Measurements from ENCODE around the gene LPGAT1.

The LPGAT1 gene

GRCh38 chr1:211749251-211749650 lies 81.3 kb downstream of the LPGAT1 start:
- Histone ChIP-seq H3K4me3 (ENCODE audit: low read depth in 1 of 2, low read length in 2 of 2) (no peak overlapping the region), H3K4me1 (ENCODE audit: control insufficient read depth in 1 of 2, insufficient read depth in 2 of 2, low read length in 2 of 2) (no peaks in the 10 kb centered on the region), H3K9me3 (ENCODE audit: control insufficient read depth in 1 of 2, low read length in 2 of 2) (no peaks in the 10 kb centered on the region), H3K36me3 (ENCODE audit: control insufficient read depth in 1 of 2, insufficient read depth in 2 of 2, low read length in 2 of 2) (peaks cover 11 to 30% of the 10 kb centered on the region in 2 donors), H3K9ac (ENCODE audit: low read depth in 1 of 2, low read length in 2 of 2) (no peak overlapping the region), H3K27ac (ENCODE audit: low read depth, low read length) (no peak overlapping the region), H3K27me3 (ENCODE audit: control insufficient read depth in 1 of 2, insufficient read depth in 2 of 2, low read length in 2 of 2) (no peaks in the 10 kb centered on the region)

DNA sequence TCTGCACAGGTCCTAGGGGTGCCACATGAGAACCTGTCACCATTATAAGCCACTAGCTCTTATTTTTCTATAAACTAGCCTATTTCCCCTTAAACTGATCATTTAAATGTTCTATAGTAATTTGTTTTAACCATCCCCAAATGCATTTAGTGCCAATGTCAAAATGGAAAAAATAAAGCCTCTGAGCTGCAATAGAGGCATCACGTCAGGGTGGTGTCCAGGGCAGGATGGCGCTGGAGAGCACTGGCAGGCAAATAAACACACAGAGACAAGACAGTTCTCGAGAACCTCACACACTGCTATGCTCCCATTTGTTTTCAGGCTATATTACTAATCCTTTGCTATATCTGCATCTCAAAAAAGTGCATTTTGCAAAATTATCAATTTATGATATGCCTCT lies 81.8 kb downstream of the LPGAT1 start:
- no peak overlapping the region for H3K9ac ChIP-seq (ENCODE audit: low read depth in 1 of 2, low read length in 2 of 2)

GRCh38 chr1:211742889-211743529 lies 87.6 kb downstream of the LPGAT1 start:
- no peaks in the 10 kb centered on the region for H3K9me3 ChIP-seq (ENCODE audit: control insufficient read depth in 1 of 2, low read length in 2 of 2)
- peaks cover 0 to 10% of the 10 kb centered on the region in 2 donors for H3K4me1 ChIP-seq (ENCODE audit: control insufficient read depth in 1 of 2, insufficient read depth in 2 of 2, low read length in 2 of 2)
- H3K27me3 ChIP-seq (ENCODE audit: control insufficient read depth in 1 of 2, insufficient read depth in 2 of 2, low read length in 2 of 2) = no peaks in the 10 kb centered on the region
- peaks cover 0 to 4% of the 10 kb centered on the region in 2 donors for H3K36me3 ChIP-seq (ENCODE audit: control insufficient read depth in 1 of 2, insufficient read depth in 2 of 2, low read length in 2 of 2)
- no peak overlapping the region for H3K27ac ChIP-seq (ENCODE audit: low read depth, low read length)
- H3K9ac ChIP-seq (ENCODE audit: low read depth in 1 of 2, low read length in 2 of 2) = no peak overlapping the region
- H3K4me3 ChIP-seq (ENCODE audit: low read depth in 1 of 2, low read length in 2 of 2) = no peak overlapping the region

More for the DNA sequence above, 81.8 kb downstream of the LPGAT1 start:
- peaks cover 11 to 30% of the 10 kb centered on the region in 2 donors for H3K36me3 ChIP-seq (ENCODE audit: control insufficient read depth in 1 of 2, insufficient read depth in 2 of 2, low read length in 2 of 2)
- H3K27ac ChIP-seq (ENCODE audit: low read depth, low read length) = no peak overlapping the region
- no peaks in the 10 kb centered on the region for H3K9me3 ChIP-seq (ENCODE audit: control insufficient read depth in 1 of 2, low read length in 2 of 2)
- H3K4me1 ChIP-seq (ENCODE audit: control insufficient read depth in 1 of 2, insufficient read depth in 2 of 2, low read length in 2 of 2) = no peaks in the 10 kb centered on the region
- no peak overlapping the region for H3K4me3 ChIP-seq (ENCODE audit: low read depth in 1 of 2, low read length in 2 of 2)
- no peaks in the 10 kb centered on the region for H3K27me3 ChIP-seq (ENCODE audit: control insufficient read depth in 1 of 2, insufficient read depth in 2 of 2, low read length in 2 of 2)

DNA sequence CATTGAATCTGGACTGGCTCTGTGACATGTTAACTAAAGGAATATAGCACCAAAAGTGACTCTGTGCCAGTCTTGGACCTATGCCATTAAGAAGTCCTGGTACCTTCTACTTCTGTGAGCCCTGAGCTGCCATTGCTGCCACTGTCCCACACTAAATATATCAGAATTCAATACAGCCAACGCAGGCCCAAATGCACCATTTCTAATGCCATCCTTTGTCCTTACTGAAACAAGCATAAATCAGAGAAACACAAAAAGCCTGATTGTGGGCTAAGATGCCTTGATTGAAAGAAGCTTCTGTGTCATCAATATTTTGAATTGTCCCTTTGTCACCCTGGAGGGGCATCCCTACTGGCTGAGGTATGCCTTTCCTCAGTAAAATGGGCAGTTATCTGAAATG lies 88.3 kb downstream of the LPGAT1 start:
- H3K9me3 ChIP-seq (ENCODE audit: control insufficient read depth in 1 of 2, low read length in 2 of 2) = no peaks in the 10 kb centered on the region
- H3K36me3 ChIP-seq (ENCODE audit: control insufficient read depth in 1 of 2, insufficient read depth in 2 of 2, low read length in 2 of 2) = no peaks in the 10 kb centered on the region
- peaks cover 0 to 10% of the 10 kb centered on the region in 2 donors for H3K4me1 ChIP-seq (ENCODE audit: control insufficient read depth in 1 of 2, insufficient read depth in 2 of 2, low read length in 2 of 2)
- H3K27ac ChIP-seq (ENCODE audit: low read depth, low read length) = no peak overlapping the region
- H3K9ac ChIP-seq (ENCODE audit: low read depth in 1 of 2, low read length in 2 of 2) = no peak overlapping the region
- H3K27me3 ChIP-seq (ENCODE audit: control insufficient read depth in 1 of 2, insufficient read depth in 2 of 2, low read length in 2 of 2) = no peaks in the 10 kb centered on the region
- H3K4me3 ChIP-seq (ENCODE audit: low read depth in 1 of 2, low read length in 2 of 2) = no peak overlapping the region

GRCh38 chr1:211741788-211742187 lies 88.8 kb downstream of the LPGAT1 start:
- Histone ChIP-seq H3K9me3 (ENCODE audit: control insufficient read depth in 1 of 2, low read length in 2 of 2) (no peaks in the 10 kb centered on the region), H3K4me1 (ENCODE audit: control insufficient read depth in 1 of 2, insufficient read depth in 2 of 2, low read length in 2 of 2) (peaks cover 0 to 10% of the 10 kb centered on the region in 2 donors), H3K36me3 (ENCODE audit: control insufficient read depth in 1 of 2, insufficient read depth in 2 of 2, low read length in 2 of 2) (no peaks in the 10 kb centered on the region), H3K27me3 (ENCODE audit: control insufficient read depth in 1 of 2, insufficient read depth in 2 of 2, low read length in 2 of 2) (no peaks in the 10 kb centered on the region), H3K9ac (ENCODE audit: low read depth in 1 of 2, low read length in 2 of 2) (no peak overlapping the region), H3K4me3 (ENCODE audit: low read depth in 1 of 2, low read length in 2 of 2) (no peak overlapping the region), H3K27ac (ENCODE audit: low read depth, low read length) (no peak overlapping the region)

DNA sequence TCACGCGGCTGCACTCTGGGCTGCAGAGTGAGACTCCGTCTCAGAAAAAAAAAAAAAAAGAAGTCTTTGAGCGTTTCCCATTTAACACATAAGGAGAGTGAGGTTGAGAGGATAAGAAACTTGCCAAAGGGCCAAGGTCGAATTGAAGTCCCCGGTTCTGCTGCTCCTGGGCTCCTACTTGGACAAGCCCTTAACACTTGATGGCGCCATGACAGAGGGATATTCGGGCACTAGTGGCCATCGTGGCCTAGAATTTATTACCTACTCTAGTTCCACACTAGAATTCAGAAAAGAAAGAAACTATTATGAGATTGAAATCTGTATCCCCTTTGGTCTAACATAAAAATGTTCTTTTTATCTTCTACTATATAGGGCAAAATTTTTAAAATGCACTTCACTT lies 89.4 kb downstream of the LPGAT1 start:
- no peak overlapping the region for H3K4me3 ChIP-seq (ENCODE audit: low read depth in 1 of 2, low read length in 2 of 2)
- H3K36me3 ChIP-seq (ENCODE audit: control insufficient read depth in 1 of 2, insufficient read depth in 2 of 2, low read length in 2 of 2) = no peaks in the 10 kb centered on the region
- H3K27ac ChIP-seq (ENCODE audit: low read depth, low read length) = no peak overlapping the region
- no peaks in the 10 kb centered on the region for H3K27me3 ChIP-seq (ENCODE audit: control insufficient read depth in 1 of 2, insufficient read depth in 2 of 2, low read length in 2 of 2)
- no peaks in the 10 kb centered on the region for H3K9me3 ChIP-seq (ENCODE audit: control insufficient read depth in 1 of 2, low read length in 2 of 2)
- H3K9ac ChIP-seq (ENCODE audit: low read depth in 1 of 2, low read length in 2 of 2) = no peak overlapping the region
- peaks cover 0 to 14% of the 10 kb centered on the region in 2 donors for H3K4me1 ChIP-seq (ENCODE audit: control insufficient read depth in 1 of 2, insufficient read depth in 2 of 2, low read length in 2 of 2)

- no peak overlapping the region for H3K9ac ChIP-seq (ENCODE audit: low read depth in 1 of 2, low read length in 2 of 2)
- peaks cover 0 to 27% of the 10 kb centered on the region in 2 donors for H3K4me1 ChIP-seq (ENCODE audit: control insufficient read depth in 1 of 2, insufficient read depth in 2 of 2, low read length in 2 of 2)
- H3K27ac ChIP-seq (ENCODE audit: low read depth, low read length) = no peak overlapping the region
- no peaks in the 10 kb centered on the region for H3K9me3 ChIP-seq (ENCODE audit: control insufficient read depth in 1 of 2, low read length in 2 of 2)
- H3K4me3 ChIP-seq (ENCODE audit: low read depth in 1 of 2, low read length in 2 of 2) = no peak overlapping the region
- H3K27me3 ChIP-seq (ENCODE audit: control insufficient read depth in 1 of 2, insufficient read depth in 2 of 2, low read length in 2 of 2) = no peaks in the 10 kb centered on the region
- no peaks in the 10 kb centered on the region for H3K36me3 ChIP-seq (ENCODE audit: control insufficient read depth in 1 of 2, insufficient read depth in 2 of 2, low read length in 2 of 2)
Measured at GRCh38 chr1:211739671-211740411, 90.7 kb downstream of the LPGAT1 start.

DNA sequence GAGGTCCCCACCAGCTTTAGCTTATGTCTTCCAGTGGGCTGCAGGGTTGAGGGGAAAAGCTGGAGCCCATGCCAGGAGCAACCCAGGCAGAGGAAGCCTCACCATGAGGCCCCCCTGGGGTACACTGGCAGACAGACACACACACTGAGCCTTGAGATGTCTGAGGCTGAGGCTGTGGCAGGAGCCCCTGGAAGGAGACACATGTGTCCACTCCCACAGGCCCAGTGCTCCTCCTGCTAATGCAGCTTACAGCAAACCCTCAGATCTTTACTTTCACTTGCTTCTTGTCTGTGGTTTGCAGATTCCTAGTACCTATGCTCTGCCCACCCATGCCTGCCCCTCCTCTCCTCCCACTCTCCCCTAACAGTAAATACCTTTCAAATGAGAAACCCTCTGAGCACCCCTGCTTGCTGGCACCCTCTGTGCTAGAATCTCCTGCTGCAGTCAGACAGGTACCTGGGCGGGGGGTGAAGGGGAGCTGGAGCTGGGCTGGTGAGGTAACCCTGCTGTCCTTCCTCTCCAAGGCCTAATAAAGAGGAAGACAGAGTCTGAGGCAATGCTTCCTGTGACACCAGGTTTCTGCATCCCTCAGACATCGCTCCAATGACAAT lies 91.8 kb downstream of the LPGAT1 start:
- peaks cover 0 to 27% of the 10 kb centered on the region in 2 donors for H3K4me1 ChIP-seq (ENCODE audit: control insufficient read depth in 1 of 2, insufficient read depth in 2 of 2, low read length in 2 of 2)
- no peak overlapping the region for H3K9ac ChIP-seq (ENCODE audit: low read depth in 1 of 2, low read length in 2 of 2)
- H3K36me3 ChIP-seq (ENCODE audit: control insufficient read depth in 1 of 2, insufficient read depth in 2 of 2, low read length in 2 of 2) = no peaks in the 10 kb centered on the region
- H3K27ac ChIP-seq (ENCODE audit: low read depth, low read length) = no peak overlapping the region
- H3K27me3 ChIP-seq (ENCODE audit: control insufficient read depth in 1 of 2, insufficient read depth in 2 of 2, low read length in 2 of 2) = no peaks in the 10 kb centered on the region
- no peaks in the 10 kb centered on the region for H3K9me3 ChIP-seq (ENCODE audit: control insufficient read depth in 1 of 2, low read length in 2 of 2)
- H3K4me3 ChIP-seq (ENCODE audit: low read depth in 1 of 2, low read length in 2 of 2) = no peak overlapping the region

GRCh38 chr1:211738096-211738690 lies 92.4 kb downstream of the LPGAT1 start:
- no peak overlapping the region for H3K4me3 ChIP-seq (ENCODE audit: low read depth in 1 of 2, low read length in 2 of 2)
- H3K27me3 ChIP-seq (ENCODE audit: control insufficient read depth in 1 of 2, insufficient read depth in 2 of 2, low read length in 2 of 2) = no peaks in the 10 kb centered on the region
- H3K36me3 ChIP-seq (ENCODE audit: control insufficient read depth in 1 of 2, insufficient read depth in 2 of 2, low read length in 2 of 2) = no peaks in the 10 kb centered on the region
- H3K4me1 ChIP-seq (ENCODE audit: control insufficient read depth in 1 of 2, insufficient read depth in 2 of 2, low read length in 2 of 2) = peaks cover 0 to 27% of the 10 kb centered on the region in 2 donors
- H3K9ac ChIP-seq (ENCODE audit: low read depth in 1 of 2, low read length in 2 of 2) = no peak overlapping the region
- H3K9me3 ChIP-seq (ENCODE audit: control insufficient read depth in 1 of 2, low read length in 2 of 2) = no peaks in the 10 kb centered on the region
- no peak overlapping the region for H3K27ac ChIP-seq (ENCODE audit: low read depth, low read length)
